GM15510 (cell line): ENCODE data around the gene CFAP161.

Experiments
- POLR2A ChIP-seq: IDR thresholded peaks from 3 replicates; pipeline ENCODE4 v1.6.1; 2011; ENCODE audit warnings: borderline replicate concordance; ENCODE audit not compliant: insufficient read length; ENCODE audit errors: extremely low read depth

CFAP161 gene

GRCh38 chr15:81133782-81134461, at the start of gene CFAP161:
Gene CFAP161 (plus strand): TSS chr15:81134270. CDS start chr15:81134330, 60 bp downstream.
- no peak for TF ChIP-seq POLR2A

GRCh38 chr15:81084716-81085115, 49.4 kb upstream of the CFAP161 start:
- no peak for TF ChIP-seq POLR2A

GRCh38 chr15:81085213-81085612, 48.9 kb upstream of the CFAP161 start:
- TF ChIP-seq POLR2A: no peak

- TF ChIP-seq POLR2A: no peak
Measured at GRCh38 chr15:81085898-81086297, 48.2 kb upstream of the CFAP161 start.

- TF ChIP-seq POLR2A: no peak
Measured at GRCh38 chr15:81087066-81087465, 47.0 kb upstream of the CFAP161 start.

GRCh38 chr15:81087694-81088093, 46.4 kb upstream of the CFAP161 start:
- TF ChIP-seq POLR2A: no peak

- TF ChIP-seq POLR2A: no peak
Measured at GRCh38 chr15:81088470-81089013, 45.5 kb upstream of the CFAP161 start.

- TF ChIP-seq POLR2A: no peak
Measured at GRCh38 chr15:81091889-81092558, 42.0 kb upstream of the CFAP161 start.

- TF ChIP-seq POLR2A: no peak
Measured at GRCh38 chr15:81092559-81092902, 41.5 kb upstream of the CFAP161 start.

GRCh38 chr15:81093961-81094360, 40.1 kb upstream of the CFAP161 start:
- no peak for TF ChIP-seq POLR2A

GRCh38 chr15:81095690-81096365, 38.2 kb upstream of the CFAP161 start:
- no peak for TF ChIP-seq POLR2A

- TF ChIP-seq POLR2A: no peak
Measured at GRCh38 chr15:81096398-81096797, 37.7 kb upstream of the CFAP161 start.

- no peak for TF ChIP-seq POLR2A
Measured at GRCh38 chr15:81097116-81097889, 36.8 kb upstream of the CFAP161 start.

GRCh38 chr15:81097890-81098280, 36.2 kb upstream of the CFAP161 start:
- no peak for TF ChIP-seq POLR2A

GRCh38 chr15:81098349-81098748, 35.7 kb upstream of the CFAP161 start:
- no peak for TF ChIP-seq POLR2A
